NCI-H2196 (cell line): ENCODE measurements around the gene MRPL44.
A peak's percentile ranks its signal among the peaks of the same experiment; 100 is the strongest.
"Not testable (repeated sequence)": the region's sequence is repeated elsewhere in the genome, so short reads cannot be mapped to it uniquely, and the experiment has no call there.

ENCODE experiments used
- DNase-seq: peaks from one replicate; lab custom pipeline; 2025; ENCODE audit not compliant: unreplicated experiment; lab: John Stamatoyannopoulos, UW

The MRPL44 gene

DNA sequence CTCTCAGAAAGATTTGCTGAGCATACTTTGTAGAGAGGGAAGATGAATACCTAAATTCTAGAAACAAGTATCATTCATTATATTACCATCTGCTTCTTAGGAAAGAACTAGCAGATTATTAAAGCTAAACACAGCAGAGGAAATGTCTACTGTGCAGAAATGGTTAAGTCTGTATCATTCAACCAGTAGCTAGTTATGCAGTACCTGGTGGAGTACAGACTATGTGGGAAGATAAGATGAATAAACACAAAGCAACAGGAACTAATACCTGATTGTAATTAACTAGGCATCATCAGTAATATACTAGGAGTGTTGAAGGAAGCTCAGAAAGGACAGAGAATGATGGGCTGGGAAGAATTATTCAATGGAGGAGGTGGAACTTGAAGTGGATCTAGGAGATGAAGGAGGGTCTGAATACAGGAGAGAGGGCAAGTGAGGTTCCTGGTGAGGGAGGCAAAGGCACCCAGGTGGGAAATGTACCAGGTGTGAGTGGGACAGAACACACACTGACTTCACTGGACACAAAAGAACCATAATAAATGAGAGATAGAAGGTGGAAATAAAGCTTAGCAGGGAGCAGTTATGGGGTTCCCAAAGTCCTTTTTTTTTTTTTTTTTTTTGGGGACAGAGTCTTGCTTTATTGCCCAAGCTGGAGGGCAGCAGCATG, 21.7 kb upstream of the MRPL44 start:
- no peak for DNase-seq

DNA sequence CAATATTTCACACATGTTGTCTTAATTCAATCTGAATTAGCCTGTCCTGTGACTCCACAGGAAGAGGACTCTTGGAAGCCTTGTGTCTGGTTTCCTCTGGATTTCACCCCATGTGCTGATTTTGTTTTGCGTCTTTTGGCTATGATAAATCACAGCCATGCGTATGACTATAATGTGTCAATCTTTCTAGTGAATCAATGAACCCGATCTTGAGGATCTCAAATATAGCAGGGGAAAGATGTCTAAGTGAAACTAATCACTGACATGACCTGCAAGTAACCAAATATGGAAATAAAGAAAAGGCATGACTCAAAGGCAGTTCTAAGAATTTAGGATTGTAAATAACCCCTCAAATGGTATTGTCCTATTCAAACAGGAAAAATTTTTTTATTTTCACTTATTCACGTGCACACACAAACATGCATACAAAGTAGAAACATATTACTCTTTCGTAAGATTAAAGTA, 20.4 kb upstream of the MRPL44 start:
- no peak for DNase-seq

DNA sequence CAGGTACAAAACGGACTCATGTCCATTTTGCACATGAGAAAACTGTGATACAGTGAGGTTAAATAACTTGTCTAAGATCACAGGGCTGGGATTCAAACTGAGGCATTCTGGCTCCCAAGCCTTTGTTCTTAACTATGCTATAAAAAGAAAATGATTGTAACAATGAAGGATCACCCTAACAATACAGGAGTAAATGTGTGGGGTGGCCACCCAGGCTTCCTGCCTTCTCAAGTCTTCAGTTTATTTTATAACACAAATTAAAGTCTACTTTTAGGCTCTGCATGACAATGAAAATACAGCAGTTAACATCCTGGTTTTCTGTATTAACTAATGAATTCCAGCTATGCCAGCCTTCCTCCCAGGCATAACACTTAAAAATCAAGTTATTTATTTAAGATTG, 19.7 kb upstream of the MRPL44 start:
- no peak for DNase-seq

DNA sequence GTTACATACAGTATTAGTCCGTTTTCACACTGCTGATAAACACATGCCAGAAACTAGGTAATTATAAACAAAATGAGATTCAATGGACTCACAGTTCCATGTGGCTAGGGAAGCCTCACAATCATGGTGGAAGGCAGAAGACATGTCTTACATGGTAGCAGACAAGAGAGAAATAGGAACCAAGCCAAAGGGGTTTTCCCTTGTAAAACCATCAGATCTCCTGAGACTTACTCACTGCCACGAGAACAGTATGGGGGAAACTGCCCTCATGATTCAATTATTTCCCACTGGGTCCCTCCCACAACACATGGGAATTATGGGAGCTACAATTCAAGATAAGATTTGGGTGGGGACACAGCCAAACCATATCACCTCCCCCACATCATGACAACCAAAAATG, 17.8 kb upstream of the MRPL44 start:
- DNase-seq = not testable (repeated sequence)

DNA sequence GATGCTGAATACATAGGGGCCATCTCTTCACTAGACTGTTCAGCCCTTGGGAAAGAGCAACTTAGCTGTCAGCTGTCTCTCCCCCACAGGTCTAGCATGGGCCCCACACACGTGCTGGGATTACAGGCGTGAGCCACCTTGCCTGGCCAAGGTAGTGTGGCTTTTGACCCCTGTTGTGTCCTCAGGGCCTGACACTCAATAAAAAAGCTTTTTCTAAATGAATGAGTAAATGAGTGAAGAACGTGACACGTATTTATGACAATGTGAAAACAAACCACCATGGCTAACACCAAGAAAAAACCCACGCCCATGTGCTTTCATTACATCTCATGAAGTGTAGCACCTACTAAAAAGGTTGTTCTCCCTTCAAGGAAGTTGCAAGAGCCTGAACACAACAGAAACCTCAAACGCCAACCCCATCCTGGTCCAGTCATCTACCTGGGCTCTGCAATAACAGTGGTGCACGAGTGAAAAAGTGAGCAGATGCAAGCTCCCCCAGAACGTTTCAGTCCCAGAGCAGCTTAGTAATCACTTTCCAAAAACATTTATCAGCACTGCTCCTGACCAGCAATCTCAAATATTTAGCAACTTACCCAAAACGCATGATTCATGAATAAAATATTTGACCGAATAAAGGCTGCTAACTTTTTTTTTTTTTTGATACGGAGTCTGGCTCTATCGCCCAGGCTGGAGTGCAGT, 15.5 kb upstream of the MRPL44 start:
- DNase-seq = no peak

DNA sequence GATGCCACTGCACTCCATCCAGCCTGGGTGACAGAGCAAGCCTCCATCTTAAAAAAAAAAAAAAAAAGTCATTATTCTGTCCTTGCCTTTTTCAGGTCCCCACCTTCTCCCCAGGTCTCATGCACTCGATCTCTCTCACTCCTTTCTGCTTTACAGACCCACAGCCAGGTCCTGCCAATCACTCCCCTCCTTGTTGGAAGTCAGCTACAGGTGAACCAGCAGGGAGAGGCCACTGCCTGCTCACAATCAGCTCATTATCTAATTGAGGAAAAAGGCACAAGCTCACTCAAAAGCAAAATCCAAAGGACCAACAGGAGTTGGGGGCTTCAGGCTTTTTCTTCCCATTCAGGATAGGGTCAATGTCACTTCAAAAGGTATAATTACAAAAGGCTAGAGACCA, 14.1 kb upstream of the MRPL44 start:
- no peak for DNase-seq

DNA sequence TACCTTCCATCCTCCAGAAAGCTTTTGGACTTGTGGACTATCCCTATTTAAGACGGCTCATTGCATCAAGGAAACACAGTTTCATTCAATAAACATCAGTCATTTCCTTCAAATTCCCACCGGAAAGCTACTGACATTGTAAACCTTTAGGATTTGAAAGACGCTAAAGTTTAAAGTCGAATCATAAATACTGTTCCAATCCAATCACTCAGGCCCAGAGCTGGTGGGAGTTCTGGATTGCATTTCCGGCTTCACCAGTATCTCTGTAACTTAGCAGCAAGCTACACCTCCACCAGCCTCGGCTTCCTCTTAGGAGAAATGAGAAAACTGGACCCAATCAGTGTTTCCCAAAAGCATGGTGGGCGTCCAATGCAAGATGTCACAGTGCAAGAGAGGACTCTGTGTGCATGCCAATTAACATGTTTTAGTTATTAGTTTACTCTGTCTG, 13.7 kb upstream of the MRPL44 start:
- DNase-seq = no peak

DNA sequence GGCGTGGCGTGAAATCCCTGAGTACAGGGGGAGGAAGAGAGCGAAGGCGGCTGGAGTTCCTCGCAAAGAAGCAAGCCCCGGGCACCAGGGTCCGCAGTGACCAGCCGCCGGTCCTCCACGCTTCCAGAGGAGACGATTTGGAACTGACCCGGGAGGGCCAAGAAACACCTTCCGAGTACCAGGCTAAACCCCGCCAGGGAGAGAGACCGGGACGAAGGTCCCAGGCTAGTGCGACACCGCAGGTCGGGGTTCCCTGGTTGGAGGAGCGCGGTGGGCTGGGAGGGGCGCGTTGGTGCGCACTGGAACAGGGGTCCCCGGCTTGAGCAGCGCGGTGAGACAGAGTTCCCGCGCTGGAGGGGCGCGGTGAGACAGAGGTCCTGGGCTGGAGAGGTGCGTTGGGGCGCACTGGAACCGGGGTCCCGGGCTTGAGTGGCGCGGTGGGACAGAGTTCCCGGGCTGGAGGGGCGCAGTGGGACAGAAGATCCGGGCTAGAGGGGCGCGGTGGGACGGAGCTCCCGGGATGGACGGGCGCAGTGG, 13.0 kb upstream of the MRPL44 start:
- no peak for DNase-seq

DNA sequence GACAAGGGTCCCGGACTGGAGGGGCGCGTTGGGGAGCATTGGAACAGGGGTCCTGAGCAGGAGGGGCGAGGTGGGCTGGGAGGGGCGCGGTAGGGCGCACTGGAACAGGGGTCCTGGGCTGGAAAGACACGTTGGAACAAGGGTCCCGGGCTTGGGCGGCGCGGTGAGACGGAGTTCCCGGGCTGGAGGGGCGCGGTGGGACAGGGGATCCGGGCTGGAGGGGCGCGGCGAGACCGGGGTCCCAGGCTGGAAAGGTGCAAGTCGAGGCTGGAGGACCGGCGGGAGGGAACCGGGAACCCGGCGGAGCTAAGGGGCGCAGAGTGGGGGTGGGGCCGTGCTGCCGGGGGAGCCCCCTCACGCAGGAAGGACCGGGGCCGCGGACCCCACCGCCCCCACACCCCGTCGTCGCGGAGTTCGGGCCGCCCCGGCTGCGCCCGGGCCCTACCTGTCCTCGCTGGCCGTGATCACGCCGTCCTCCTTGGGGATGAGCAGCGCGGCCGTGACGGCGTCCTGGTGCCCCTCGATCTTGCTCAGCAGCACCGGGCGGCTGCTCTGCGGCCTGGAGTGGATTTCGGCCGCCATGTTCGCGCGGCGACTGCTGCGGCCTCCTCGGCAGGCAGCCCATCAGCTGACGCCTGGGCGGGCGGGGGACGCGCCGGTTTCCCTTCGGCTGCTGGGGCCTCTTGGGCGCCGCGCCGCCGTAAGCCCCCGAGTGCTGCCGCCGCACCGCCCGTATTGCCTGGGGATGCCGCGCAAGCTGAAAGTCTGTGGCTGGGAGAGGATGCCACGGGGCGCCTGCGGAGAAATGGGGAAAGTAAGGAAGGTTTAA, 12.3 kb upstream of the MRPL44 start, which contains the start of gene WDFY1:
Gene WDFY1, minus strand, starts transcription at position 633 of the 829 bp plus-strand sequence. Its CDS starts 51 bp downstream, at position 582.
- peak; percentile 88 for DNase-seq

DNA sequence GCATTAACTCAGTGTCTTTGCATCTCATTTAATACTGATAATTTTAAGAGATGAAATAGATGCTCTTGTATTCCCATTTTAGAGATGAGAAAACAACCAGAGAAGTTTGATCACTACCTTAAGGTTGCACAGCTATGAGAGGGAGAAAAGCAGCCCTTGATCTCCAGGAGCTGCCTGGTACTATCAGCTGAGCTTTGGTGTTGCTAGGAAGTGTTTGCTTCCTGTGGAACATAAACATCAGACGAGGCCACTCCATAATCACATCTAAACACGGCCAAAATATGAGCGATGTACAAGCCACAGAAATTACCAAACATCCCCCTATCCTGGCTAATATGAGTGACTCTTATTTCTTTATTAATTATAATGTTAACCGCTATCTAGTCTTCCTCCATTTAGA, 11.5 kb upstream of the MRPL44 start:
- no peak for DNase-seq

DNA sequence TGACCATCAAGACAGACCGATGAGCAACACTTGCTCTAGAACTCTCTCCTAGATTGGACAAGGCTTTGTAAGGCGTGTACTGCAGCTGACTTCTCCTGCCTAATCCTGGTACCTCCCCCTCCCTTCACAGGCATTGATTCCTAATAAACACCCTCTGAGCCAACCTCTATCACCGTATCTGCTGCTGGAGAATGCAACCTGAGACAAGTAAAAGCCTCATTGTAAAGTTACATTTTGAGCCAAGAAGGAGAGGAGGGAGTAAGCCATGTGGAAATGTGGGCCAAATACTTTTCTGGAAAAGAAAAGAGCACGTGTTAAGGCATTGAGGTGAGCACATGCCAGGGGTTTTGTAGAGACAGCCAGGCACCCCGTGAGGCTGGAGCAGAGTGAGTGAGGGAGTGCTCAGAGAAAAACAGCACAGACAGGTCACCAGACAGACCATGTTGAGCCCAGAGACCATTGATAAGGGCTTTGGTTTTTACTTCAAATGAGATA, 9.5 kb upstream of the MRPL44 start:
- no peak for DNase-seq

DNA sequence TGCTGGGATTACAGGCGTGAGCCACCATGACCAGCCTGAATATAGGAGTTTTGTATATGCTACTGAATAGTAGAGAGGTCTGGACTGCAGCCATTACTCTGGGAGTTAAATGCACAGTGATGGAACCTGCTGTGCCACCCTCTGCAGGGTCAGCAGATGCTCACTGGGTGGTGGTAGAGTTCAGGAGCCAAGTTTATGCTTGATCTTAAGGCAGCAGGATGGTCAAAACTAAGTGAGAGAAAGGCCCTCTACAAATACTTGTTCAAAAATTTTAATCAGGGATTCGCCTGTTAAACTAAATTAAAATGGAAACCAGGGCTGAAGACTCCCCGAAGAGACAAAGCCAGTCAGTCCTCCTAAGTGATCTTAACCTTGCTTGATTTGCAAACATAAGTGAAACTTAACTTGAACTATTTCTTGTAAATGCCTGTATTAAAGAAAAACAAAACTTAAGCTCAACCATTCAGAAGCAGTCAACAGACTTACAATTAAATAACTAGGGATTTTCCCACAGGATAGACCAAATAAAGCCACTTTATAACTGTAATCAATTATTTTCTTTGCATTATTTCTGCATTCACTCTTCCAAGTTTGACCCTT, 7.9 kb upstream of the MRPL44 start:
- no peak for DNase-seq

DNA sequence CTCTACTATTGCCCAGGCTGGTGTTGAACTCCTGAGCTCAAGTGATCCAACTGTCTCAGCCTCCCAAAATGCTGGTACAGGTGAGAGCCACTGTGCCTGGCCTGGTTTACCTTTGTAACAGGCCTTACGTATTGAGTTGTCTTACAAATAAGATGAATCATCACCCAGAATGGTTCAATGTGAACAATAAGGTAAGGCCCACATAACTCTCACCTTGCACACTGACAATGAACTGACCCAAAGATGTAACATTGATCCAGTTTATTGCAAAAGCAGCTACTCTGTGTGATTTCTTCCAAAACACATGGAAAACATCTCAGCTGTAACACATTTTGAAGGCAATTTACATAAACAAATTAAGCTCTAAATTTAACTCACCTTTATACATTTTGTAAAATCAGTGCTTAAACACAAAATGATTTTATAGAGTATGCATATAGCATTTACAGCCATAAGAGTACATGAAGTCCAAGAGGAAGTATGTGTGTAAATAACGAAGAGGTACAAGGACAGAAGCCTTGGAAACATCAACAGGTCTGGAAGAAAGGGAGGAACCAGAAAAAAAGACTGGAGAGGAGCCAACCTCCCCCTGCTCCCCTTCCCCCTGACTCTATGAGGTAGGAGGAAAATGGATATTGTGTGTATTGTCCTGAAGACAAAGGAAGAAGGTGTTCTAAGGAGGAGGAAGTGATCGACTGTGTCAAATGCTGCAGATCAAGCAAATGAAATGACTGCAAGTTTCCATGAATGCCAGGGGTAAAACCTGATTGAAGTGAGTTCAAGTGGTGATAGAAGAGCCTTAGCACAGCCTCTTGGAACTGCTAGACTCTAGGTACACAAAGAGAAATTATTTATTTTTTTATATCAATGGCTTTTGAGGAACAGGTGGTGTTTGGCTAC, 6.6 kb upstream of the MRPL44 start:
- DNase-seq = peak; percentile 10

DNA sequence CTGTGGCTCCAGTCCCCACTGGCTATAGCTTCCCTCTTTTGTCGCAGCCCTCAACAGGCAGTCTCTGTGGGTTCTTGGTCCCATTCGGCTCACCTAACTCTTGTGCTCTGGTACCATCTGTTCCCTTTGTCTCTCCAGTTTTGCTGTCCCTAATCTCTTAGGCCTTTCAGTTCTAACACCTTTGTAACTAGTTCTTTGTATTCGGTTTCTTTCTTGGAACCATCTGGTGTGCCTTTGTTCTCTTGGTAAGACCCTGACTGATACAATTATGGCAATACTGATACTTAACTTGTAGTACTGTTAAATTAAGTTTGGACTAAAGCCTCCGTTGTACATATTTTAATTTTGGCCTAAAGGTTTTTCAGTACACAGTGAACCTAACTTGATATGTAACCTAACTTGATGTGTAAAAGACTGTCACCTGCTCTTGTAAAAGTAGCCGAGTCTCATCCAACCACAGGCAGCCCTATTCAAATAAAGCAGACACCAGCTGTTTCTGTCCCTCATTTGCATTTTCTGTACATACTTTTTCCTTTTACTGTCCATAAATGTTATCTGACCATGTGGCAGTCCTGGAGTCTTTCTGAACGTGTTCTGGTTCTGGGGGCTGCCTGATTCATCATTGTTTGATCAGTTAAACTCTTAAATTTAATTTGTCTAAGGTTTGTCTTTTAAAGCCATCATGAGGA, 4.8 kb upstream of the MRPL44 start:
- no peak for DNase-seq

DNA sequence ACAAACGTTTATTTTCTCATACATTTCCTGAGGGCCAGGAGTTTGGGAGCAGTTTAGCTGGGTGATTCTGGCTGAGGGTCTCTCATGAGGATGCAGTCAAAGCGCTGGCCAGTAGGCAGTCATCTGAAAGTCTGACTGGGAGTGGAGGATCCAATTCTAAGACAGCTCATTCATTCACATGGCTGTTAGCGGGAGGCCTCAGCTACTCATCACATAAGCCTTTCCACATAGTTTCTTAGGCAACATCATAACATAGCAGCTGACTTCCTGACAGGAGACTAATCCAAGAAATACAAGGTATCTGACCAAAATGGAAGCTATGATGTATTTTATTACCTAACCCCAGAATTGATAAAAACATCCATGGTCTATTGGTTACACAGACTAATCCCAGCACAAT, 2.9 kb upstream of the MRPL44 start:
- no peak for DNase-seq

DNA sequence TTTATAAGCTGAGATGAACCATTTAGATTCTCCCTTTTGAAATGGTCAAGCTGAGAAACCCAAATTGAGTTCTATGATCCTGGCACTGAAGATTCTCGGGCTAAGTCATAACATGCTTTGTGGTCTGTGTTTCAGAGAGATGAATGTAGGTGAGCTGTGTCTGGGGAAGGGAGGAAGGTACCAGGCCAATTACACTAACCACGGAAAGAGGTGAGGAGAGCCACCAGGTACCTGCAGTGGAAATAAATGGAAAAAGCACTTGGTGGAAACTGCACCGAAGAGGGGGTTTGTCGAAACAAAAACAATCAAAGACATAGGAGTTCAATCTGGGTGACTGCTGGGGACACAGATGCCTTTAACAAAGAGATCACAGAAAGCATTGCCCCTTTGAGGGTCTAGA, 963 bp upstream of the MRPL44 start:
- no peak for DNase-seq

DNA sequence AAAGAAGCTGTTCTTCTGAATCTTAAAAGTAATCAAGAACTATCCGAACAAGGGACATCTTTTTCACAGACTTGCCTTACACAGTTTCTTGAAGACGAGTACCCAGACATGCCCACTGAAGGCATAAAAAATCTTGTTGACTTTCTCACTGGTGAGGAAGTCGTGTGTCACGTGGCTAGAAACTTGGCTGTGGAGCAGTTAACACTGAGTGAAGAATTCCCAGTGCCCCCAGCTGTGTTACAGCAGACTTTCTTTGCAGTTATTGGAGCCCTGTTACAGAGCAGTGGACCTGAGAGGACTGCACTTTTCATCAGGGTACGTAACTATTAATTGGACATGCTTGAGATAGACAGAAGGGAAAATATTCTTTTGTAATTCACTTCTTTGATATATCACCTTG, 2.4 kb downstream of the MRPL44 start:
- no peak for DNase-seq

DNA sequence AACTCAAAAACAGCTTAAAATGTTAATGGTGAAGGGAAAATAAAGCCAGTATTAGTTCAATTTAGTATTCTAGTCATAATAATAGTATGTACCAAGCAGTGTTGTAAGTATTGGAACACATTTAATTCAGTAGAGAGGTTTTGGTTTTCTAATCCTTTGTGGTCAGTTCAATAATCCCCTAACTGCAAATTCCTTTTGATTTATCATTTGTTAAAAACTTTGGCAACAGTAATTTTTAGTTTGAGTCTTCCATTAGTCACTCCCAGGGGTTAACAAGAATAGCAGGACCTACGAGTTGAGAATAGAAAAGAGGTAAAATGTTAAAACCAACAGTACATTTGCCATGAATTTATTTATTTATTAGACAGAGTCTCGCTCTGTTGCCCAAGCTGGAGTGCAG, 10.7 kb downstream of the MRPL44 start:
- no peak for DNase-seq

DNA sequence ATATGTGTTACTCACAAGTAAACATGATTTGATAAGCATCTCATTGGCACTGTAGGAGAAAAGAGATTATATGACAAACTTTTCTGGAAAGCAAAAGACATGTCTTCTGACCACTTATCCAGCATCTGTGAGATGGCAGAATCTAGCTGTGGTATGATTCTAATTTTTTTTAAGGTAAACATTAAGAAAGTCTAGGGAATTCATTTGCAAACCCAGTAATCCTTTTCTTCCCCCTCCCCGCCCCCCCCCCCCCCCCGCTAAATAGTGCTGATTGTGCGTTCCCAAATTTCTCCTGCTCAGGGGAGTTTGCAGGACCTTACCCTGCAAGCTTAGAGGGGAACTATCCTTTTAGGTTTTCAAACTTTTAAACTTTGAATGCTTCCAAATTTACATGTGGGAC, 12.1 kb downstream of the MRPL44 start:
- DNase-seq = no peak
